Smooth muscle cell (in vitro differentiated cells): ENCODE data around the gene SORCS3. TPM values are rescaled to one million over a fixed set of nuclear protein-coding genes. Genes with fewer than 3 reads are reported as not detected.

Experiments used
- DNase-seq: peaks from one replicate; lab custom pipeline; 2025; ENCODE audit not compliant: unreplicated experiment; lab: John Stamatoyannopoulos, UW
- H2AFZ ChIP-seq: fragments of 200-600 bp; sonication (generic); 2 replicates; pipeline ENCODE4 v1.6.0; 2016; ENCODE audit warnings: antibody characterized with exemption, low read depth, mild to moderate bottlenecking
- H3F3A ChIP-seq: fragments of 200-600 bp; sonication (generic); 2 replicates; pipeline ENCODE4 v1.6.0; 2017; ENCODE audit warnings: antibody characterized with exemption, low read depth
- H3K27ac ChIP-seq: fragments of 200-600 bp; sonication (generic); 2 replicates; pipeline ENCODE4 v1.5.1; 2016; ENCODE audit warnings: low read depth, mild to moderate bottlenecking
- H3K27me3 ChIP-seq: fragments of 200-600 bp; sonication (generic); 2 replicates; pipeline ENCODE4 v1.6.1; 2016; ENCODE audit warnings: low read depth, mild to moderate bottlenecking
- H3K36me3 ChIP-seq: fragments of 200-600 bp; sonication (generic); 2 replicates; pipeline ENCODE4 v1.5.1; 2016; ENCODE audit warnings: low read depth
- H3K4me1 ChIP-seq: fragments of 200-600 bp; sonication (generic); 2 replicates; pipeline ENCODE4 v1.5.1; 2016; ENCODE audit warnings: low read depth
- H3K4me2 ChIP-seq: fragments of 200-600 bp; sonication (generic); 2 replicates; pipeline ENCODE4 v1.6.0; 2016; ENCODE audit warnings: mild to moderate bottlenecking
- H3K4me3 ChIP-seq: fragments of 200-600 bp; sonication (generic); 2 replicates; pipeline ENCODE4 v1.5.1; 2016; ENCODE audit warnings: mild to moderate bottlenecking
- H3K79me2 ChIP-seq: fragments of 200-600 bp; sonication (generic); 2 replicates; pipeline ENCODE4 v1.6.0; 2016; ENCODE audit warnings: low read depth, mild to moderate bottlenecking
- H3K9ac ChIP-seq: fragments of 200-600 bp; sonication (generic); 2 replicates; pipeline ENCODE4 v1.6.0; 2016; ENCODE audit warnings: low read depth
- H3K9me3 ChIP-seq: fragments of 200-600 bp; sonication (generic); replicated peaks from 2 replicates; pipeline ENCODE4 v1.5.1; 2016; ENCODE audit warnings: low read depth
- H4K20me1 ChIP-seq: fragments of 200-600 bp; sonication (generic); 2 replicates; pipeline ENCODE4 v1.6.0; 2016; ENCODE audit warnings: low read depth
- WGBS: methylation state at CpG from one replicate; pipeline ENCODE4 v1.1.7; 2016; ENCODE audit warnings: low lambda C conversion rate; 5-methylcytosine and 5-hydroxymethylcytosine counted together
- polyA plus RNA-seq: library from polyadenylated mRNA; unstranded; fragments of >200 nt; fragmentation: Nextera tagmentation; extraction: Ambion mirVana; gene quantifications from 2 replicates; pipeline ENCODE4 v1.2.1, GENCODE V29; 2016
- total RNA-seq: library from RNA; depleted of rRNA; stranded (reverse); fragments of >200 nt; gene quantifications from 2 replicates; pipeline ENCODE4 v1.2.3, GENCODE V29; 2014
- TF ChIP-seq, protein P1 (sequence below): fragments of 200-600 bp; sonication (generic); IDR thresholded peaks from 2 replicates; pipeline ENCODE4 v1.5.1; 2017; ENCODE audit warnings: borderline replicate concordance, mild to moderate bottlenecking, antibody characterized with exemption; ENCODE audit not compliant: insufficient read depth, poor library complexity, severe bottlenecking

Gene SORCS3
- total and polyA plus RNA-seq, 2 experiments from 2014 or later, result not detected

DNA sequence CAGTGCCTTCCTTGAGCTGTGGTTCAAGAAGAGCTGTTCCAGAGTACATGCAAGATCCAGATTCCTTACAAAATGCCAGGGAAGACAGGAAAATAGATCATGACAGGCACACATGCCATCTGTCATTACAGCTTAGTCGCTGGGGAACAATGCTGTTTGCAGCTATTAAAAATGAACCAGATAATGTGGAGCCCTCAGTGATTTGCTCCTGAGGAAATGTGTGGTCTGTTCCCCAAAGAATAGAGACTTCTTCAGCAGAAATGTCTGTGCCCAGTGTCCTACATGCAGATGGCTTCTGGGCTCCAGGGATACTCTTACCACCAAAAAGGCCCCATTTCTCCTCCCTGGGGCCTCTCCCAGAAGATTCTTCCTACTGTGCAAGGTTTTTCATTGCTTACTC, 627.9 kb downstream of the SORCS3 start:
- H3K9me3 ChIP-seq, result no peaks in the 10 kb centered on the region
- H3K27me3 ChIP-seq, result no peaks in the 10 kb centered on the region
- H3K79me2 ChIP-seq, result no peaks in the 10 kb centered on the region
- no peak overlapping the region for H3K9ac ChIP-seq
- H3K4me1 ChIP-seq, result no peaks in the 10 kb centered on the region
- DNase-seq, result no peak
- H3K36me3 ChIP-seq, result no peaks in the 10 kb centered on the region
- H4K20me1 ChIP-seq, result no peaks in the 10 kb centered on the region
- H3F3A ChIP-seq, result no peaks in the 10 kb centered on the region
- TF ChIP-seq, protein P1, sequence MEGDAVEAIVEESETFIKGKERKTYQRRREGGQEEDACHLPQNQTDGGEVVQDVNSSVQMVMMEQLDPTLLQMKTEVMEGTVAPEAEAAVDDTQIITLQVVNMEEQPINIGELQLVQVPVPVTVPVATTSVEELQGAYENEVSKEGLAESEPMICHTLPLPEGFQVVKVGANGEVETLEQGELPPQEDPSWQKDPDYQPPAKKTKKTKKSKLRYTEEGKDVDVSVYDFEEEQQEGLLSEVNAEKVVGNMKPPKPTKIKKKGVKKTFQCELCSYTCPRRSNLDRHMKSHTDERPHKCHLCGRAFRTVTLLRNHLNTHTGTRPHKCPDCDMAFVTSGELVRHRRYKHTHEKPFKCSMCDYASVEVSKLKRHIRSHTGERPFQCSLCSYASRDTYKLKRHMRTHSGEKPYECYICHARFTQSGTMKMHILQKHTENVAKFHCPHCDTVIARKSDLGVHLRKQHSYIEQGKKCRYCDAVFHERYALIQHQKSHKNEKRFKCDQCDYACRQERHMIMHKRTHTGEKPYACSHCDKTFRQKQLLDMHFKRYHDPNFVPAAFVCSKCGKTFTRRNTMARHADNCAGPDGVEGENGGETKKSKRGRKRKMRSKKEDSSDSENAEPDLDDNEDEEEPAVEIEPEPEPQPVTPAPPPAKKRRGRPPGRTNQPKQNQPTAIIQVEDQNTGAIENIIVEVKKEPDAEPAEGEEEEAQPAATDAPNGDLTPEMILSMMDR, result no peak
- H2AFZ ChIP-seq, result no peak overlapping the region
- no peak overlapping the region for H3K27ac ChIP-seq
- no peak overlapping the region for H3K4me2 ChIP-seq
- WGBS, result 88% methylated on average over 1 of the region's 1 CpG
- no peak overlapping the region for H3K4me3 ChIP-seq

DNA sequence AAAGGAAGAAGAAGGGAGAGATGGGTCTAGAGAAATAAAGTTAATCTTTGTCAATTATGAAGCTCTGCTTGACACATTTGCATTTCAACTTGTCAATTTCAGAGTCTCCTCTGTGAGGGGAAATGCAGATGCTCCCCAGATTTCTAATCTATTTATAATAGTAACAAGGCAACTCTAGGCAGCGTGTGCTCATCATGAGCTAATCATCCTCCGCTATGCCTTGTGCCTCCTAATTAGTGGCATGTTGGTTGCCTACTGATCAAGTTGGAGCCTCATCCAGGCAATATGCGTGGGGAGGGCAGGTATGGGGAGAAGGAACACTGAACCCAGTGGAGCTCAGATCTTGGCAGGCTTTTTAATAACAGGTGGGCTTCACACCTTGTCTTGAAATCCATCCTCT, 628.6 kb downstream of the SORCS3 start:
- TF ChIP-seq, protein P1, result no peak
- Histone ChIP-seq H3K9ac (no peak overlapping the region), H3K4me2 (no peak overlapping the region), H2AFZ (no peak overlapping the region), H3K9me3 (no peaks in the 10 kb centered on the region), H3K27ac (no peak overlapping the region), H3F3A (no peaks in the 10 kb centered on the region), H4K20me1 (no peaks in the 10 kb centered on the region), H3K4me1 (no peaks in the 10 kb centered on the region), H3K79me2 (no peaks in the 10 kb centered on the region), H3K27me3 (no peaks in the 10 kb centered on the region), H3K4me3 (no peak overlapping the region), H3K36me3 (no peaks in the 10 kb centered on the region)
- no peak for DNase-seq
- WGBS, result 93% methylated on average over 3 of the region's 3 CpGs

DNA sequence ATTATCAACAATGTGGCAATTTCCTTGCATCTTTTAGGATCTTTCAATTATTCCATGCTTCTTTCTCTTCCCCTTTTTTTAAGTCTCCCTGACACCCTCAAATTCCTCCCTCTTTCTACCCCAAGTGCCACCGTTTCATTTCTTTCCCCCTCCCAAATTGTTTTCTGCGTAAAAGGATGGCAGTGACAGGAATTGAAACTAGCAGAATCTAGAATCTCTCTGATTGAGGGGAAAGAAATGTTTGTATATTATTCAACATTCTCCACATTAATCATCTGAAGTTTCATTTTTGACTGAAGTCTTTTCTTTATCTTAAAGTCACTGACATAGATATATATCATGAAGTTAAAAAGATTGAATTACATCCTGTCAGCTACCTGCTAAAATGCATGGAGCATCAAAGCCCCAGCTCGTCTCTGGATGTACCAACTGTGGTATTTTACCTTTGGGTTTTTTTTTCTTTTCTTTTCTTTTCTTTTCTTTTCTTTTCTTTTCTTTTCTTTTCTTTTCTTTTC, 633.5 kb downstream of the SORCS3 start:
- Histone ChIP-seq H3K27me3 (no peaks in the 10 kb centered on the region), H3K9ac (no peak overlapping the region), H4K20me1 (no peaks in the 10 kb centered on the region), H2AFZ (no peak overlapping the region), H3K4me2 (no peak overlapping the region), H3K36me3 (no peaks in the 10 kb centered on the region), H3K9me3 (no peaks in the 10 kb centered on the region), H3F3A (no peaks in the 10 kb centered on the region), H3K79me2 (no peaks in the 10 kb centered on the region), H3K27ac (no peak overlapping the region), H3K4me1 (no peaks in the 10 kb centered on the region), H3K4me3 (no peak overlapping the region)
- WGBS, result 83% methylated on average over 3 of the region's 3 CpGs
- no peak for DNase-seq
- TF ChIP-seq, protein P1, result no peak

DNA sequence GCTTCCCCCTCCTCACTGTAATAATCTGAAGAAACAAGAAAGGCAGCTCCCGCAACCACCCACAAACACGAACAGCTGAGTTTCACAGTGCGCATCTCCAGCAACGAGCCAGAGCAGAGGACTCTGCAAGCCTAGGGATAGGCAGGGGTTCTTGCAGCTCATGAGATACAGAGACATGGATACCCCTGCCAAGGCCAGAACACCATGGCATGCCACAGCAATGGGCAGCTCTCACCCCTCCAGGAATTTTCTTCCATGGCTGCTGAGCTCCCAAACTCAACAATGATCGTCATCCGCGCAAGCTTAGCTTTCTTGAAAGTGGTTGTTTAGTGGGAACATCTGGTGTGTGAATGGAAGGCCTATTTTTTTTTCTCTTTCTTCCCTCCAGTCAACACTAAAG, 637.3 kb downstream of the SORCS3 start:
- DNase-seq, result no peak
- no peak overlapping the region for H3K4me2 ChIP-seq
- no peak overlapping the region for H2AFZ ChIP-seq
- H3K4me3 ChIP-seq, result no peak overlapping the region
- no peaks in the 10 kb centered on the region for H4K20me1 ChIP-seq
- H3K27ac ChIP-seq, result no peak overlapping the region
- H3K79me2 ChIP-seq, result no peaks in the 10 kb centered on the region
- H3K36me3 ChIP-seq, result no peaks in the 10 kb centered on the region
- no peaks in the 10 kb centered on the region for H3K4me1 ChIP-seq
- H3F3A ChIP-seq, result no peaks in the 10 kb centered on the region
- 93% methylated on average over 7 of the region's 7 CpGs for WGBS
- H3K27me3 ChIP-seq, result peaks cover 5% of the 10 kb centered on the region
- TF ChIP-seq, protein P1, result no peak
- no peaks in the 10 kb centered on the region for H3K9me3 ChIP-seq
- no peak overlapping the region for H3K9ac ChIP-seq
